H1 (cell line): ENCODE data around the gene MCF2L. TPM values are rescaled to one million over a fixed set of nuclear protein-coding genes. Genes with fewer than 3 reads are reported as not detected.

ENCODE experiments used
- CTCF ChIA-PET: fragments of 300-600 bp; sonication (Branson Sonifier 250); formaldehyde crosslinking; loops from one replicate; lab custom pipeline; 2021; ENCODE audit not compliant: partially characterized antibody; lab: Charles Lee
- POLR2A ChIA-PET: fragments of 300-600 bp; sonication (Branson Sonifier 250); formaldehyde crosslinking; loops from one replicate; lab custom pipeline; 2021; ENCODE audit warnings: inconsistent platforms; ENCODE audit not compliant: partially characterized antibody; lab: Charles Lee
- DNase-seq, 2 experiments: peaks; one replicate each; pipeline versions ENCODE4 v3.0.0 to v3.0.0-alpha.2; 2010 to 2022; ENCODE audit warnings: low spot score in 2 of 2, low read depth in 1 of 2, mixed read lengths in 1 of 2
- FAIRE-seq: peaks from 2 replicates; lab custom pipeline; 2011; peaks lifted over from hg19 to GRCh38; lab: Jason Lieb, UNC
- H2AFZ ChIP-seq: 2 replicates; pipeline ENCODE4 v1.8.1; 2012; ENCODE audit warnings: low read length, inconsistent platforms
- H2AK5ac ChIP-seq: 2 replicates; pipeline ENCODE4 v1.6.1; 2013; ENCODE audit warnings: low read depth, low read length
- H2BK120ac ChIP-seq: replicated peaks from 2 replicates; pipeline ENCODE3; 2013; ENCODE audit warnings: low read depth, low read length, inconsistent platforms
- H2BK12ac ChIP-seq: 2 replicates; pipeline ENCODE4 v1.6.1; 2013; ENCODE audit warnings: low read depth, low read length
- H2BK15ac ChIP-seq: 2 replicates; pipeline ENCODE4 v1.6.1; 2013; ENCODE audit warnings: low read length
- H2BK20ac ChIP-seq: 2 replicates; pipeline ENCODE4 v1.6.1; 2013; ENCODE audit warnings: low read length
- H2BK5ac ChIP-seq: 2 replicates; pipeline ENCODE4 v1.6.1; 2013; ENCODE audit warnings: low read depth, low read length
- H3K14ac ChIP-seq: 2 replicates; pipeline ENCODE4 v1.6.1; 2013; ENCODE audit warnings: inconsistent platforms; ENCODE audit not compliant: insufficient read length
- H3K18ac ChIP-seq: 2 replicates; pipeline ENCODE4 v1.6.1; 2013; ENCODE audit warnings: low read length; ENCODE audit errors: extremely low read depth
- H3K23ac ChIP-seq: 2 replicates; pipeline ENCODE4 v1.6.1; 2013; ENCODE audit warnings: inconsistent platforms; ENCODE audit not compliant: insufficient read length
- H3K23me2 ChIP-seq: 2 replicates; pipeline ENCODE4 v1.6.1; 2013; ENCODE audit warnings: low read depth, low read length
- H3K27ac ChIP-seq: 2 replicates; pipeline ENCODE4 v1.6.1; 2011; ENCODE audit warnings: low read depth, low read length, inconsistent platforms
- H3K27me3 ChIP-seq, 4 experiments: replicated peaks in 1 of 4; 1 replicate in 1 of 4; 2 replicates in 3 of 4; pipeline versions ENCODE4 v1.6.1 to v1.8.1; 2011 to 2013; ENCODE audit warnings: low read length in 3 of 4, mild to moderate bottlenecking in 3 of 4, inconsistent platforms in 2 of 4, mixed read lengths in 2 of 4, moderate library complexity in 1 of 4; ENCODE audit not compliant: control insufficient read depth in 3 of 4, insufficient read depth in 3 of 4; ENCODE audit errors: extremely low read depth in 1 of 4
- H3K36me3 ChIP-seq, 4 experiments: 2 replicates each; pipeline versions ENCODE4 v1.6.1 to v1.8.1; 2011 to 2013; ENCODE audit warnings: mild to moderate bottlenecking in 4 of 4, low read length in 3 of 4, moderate library complexity in 2 of 4, control low read depth in 1 of 4, inconsistent platforms in 1 of 4; ENCODE audit not compliant: insufficient read depth in 4 of 4, control insufficient read depth in 2 of 4
- H3K4ac ChIP-seq: replicated peaks from 2 replicates; pipeline ENCODE3; 2013; ENCODE audit warnings: low read length, low read depth, mixed read lengths, inconsistent platforms; ENCODE audit not compliant: insufficient read length
- H3K4me1 ChIP-seq, 4 experiments: replicated peaks in 1 of 4; 1 replicate in 1 of 4; 2 replicates in 3 of 4; pipeline versions ENCODE4 v1.6.1 to v1.8.1; 2011 to 2013; ENCODE audit warnings: low read length in 3 of 4, inconsistent platforms in 2 of 4, mixed read lengths in 1 of 4; ENCODE audit not compliant: insufficient read depth in 4 of 4, control insufficient read depth in 3 of 4
- H3K4me2 ChIP-seq, 2 experiments: 2 replicates each; pipeline versions ENCODE4 v1.6.1 to v1.8.1; 2011 to 2013; ENCODE audit warnings: low read depth in 2 of 2, low read length in 2 of 2, control low read depth in 1 of 2, inconsistent platforms in 1 of 2, mild to moderate bottlenecking in 1 of 2; ENCODE audit not compliant: insufficient read depth in 1 of 2
- H3K4me3 ChIP-seq, 4 experiments: fragments of 200-600, 300-600 bp in 1 of 4; sonication (generic), shearing (Covaris generic), sonication (Bioruptor Twin) in 1 of 4; 2 replicates each; pipeline versions ENCODE4 v1.5.1 to v1.8.1; 2011 to 2016; ENCODE audit warnings: low read length in 4 of 4, low read depth in 3 of 4, control low read depth in 2 of 4, inconsistent platforms in 2 of 4, mild to moderate bottlenecking in 2 of 4, mixed read lengths in 1 of 4, moderate library complexity in 1 of 4; ENCODE audit not compliant: insufficient read depth in 2 of 4; ENCODE audit errors: extremely low read depth in 1 of 4
- H3K56ac ChIP-seq: replicated peaks from 2 replicates; pipeline ENCODE3; 2013; ENCODE audit warnings: low read depth, mild to moderate bottlenecking, mixed read lengths, low read length, inconsistent platforms; ENCODE audit not compliant: insufficient read length
- H3K79me1 ChIP-seq: 2 replicates; pipeline ENCODE4 v1.6.1; 2013; ENCODE audit warnings: low read depth, low read length, control low read depth
- H3K79me2 ChIP-seq, 2 experiments: 2 replicates each; pipeline versions ENCODE4 v1.6.1 to v1.8.1; 2012 to 2013; ENCODE audit warnings: low read length in 2 of 2, mild to moderate bottlenecking in 2 of 2, inconsistent platforms in 1 of 2; ENCODE audit not compliant: insufficient read depth in 2 of 2, control insufficient read depth in 1 of 2
- H3K9ac ChIP-seq, 4 experiments: replicated peaks in 1 of 4; 1 replicate in 1 of 4; 2 replicates in 3 of 4; pipeline versions ENCODE4 v1.6.1 to v1.8.1; 2011 to 2013; ENCODE audit warnings: low read depth in 3 of 4, low read length in 3 of 4, control low read depth in 2 of 4, mild to moderate bottlenecking in 2 of 4, moderate library complexity in 2 of 4, inconsistent platforms in 1 of 4; ENCODE audit errors: extremely low read depth in 1 of 4
- H3K9me3 ChIP-seq, 2 experiments: 2 replicates each; pipeline versions ENCODE4 v1.6.1 to v1.8.1; 2012 to 2013; ENCODE audit warnings: mild to moderate bottlenecking in 2 of 2, moderate library complexity in 2 of 2, control low read depth in 1 of 2, inconsistent platforms in 1 of 2, low read depth in 1 of 2, low read length in 1 of 2, mixed read lengths in 1 of 2; ENCODE audit not compliant: insufficient read depth in 2 of 2
- H4K20me1 ChIP-seq, 2 experiments: replicated peaks in 1 of 2; 2 replicates each; pipeline versions ENCODE3 to v1.8.1; 2011 to 2013; ENCODE audit warnings: inconsistent platforms in 2 of 2, low read length in 2 of 2, mild to moderate bottlenecking in 1 of 2; ENCODE audit not compliant: insufficient read depth in 2 of 2, control insufficient read depth in 1 of 2
- H4K5ac ChIP-seq: 2 replicates; pipeline ENCODE4 v1.6.1; 2013; ENCODE audit warnings: low read length, low read depth, mixed read lengths, inconsistent platforms; ENCODE audit not compliant: insufficient read length
- H4K8ac ChIP-seq: 2 replicates; pipeline ENCODE4 v1.8.0; 2013; ENCODE audit warnings: mild to moderate bottlenecking, moderate library complexity, low read length, inconsistent platforms; ENCODE audit not compliant: insufficient read depth; ENCODE audit errors: extremely low read depth
- H4K91ac ChIP-seq: replicated peaks from 2 replicates; pipeline ENCODE3; 2013; ENCODE audit warnings: low read length, mixed read lengths, inconsistent platforms; ENCODE audit not compliant: insufficient read length
- SP1 ChIP-seq: IDR thresholded peaks from 2 replicates; pipeline ENCODE4 v1.6.1; 2011; ENCODE audit warnings: low read depth, low read length
- WGBS, 2 experiments: shearing (Covaris generic) in 1 of 2; methylation state at CpG; one replicate each; pipeline versions ENCODE4 v1.1.6 to v1.1.7; 2013 to 2015; ENCODE audit warnings: low lambda C conversion rate in 2 of 2, mixed read lengths in 2 of 2, inconsistent platforms in 1 of 2, low coverage in 1 of 2, missing lambda C conversion rate in 1 of 2; ENCODE audit not compliant: insufficient replicate concordance in 2 of 2, insufficient coverage in 1 of 2, insufficient read length in 1 of 2; ENCODE audit errors: extremely low coverage in 1 of 2, missing lambda C conversion rate in 1 of 2; 5-methylcytosine and 5-hydroxymethylcytosine counted together
- polyA plus RNA-seq, 7 experiments: library from polyadenylated mRNA; depleted of rRNA in 3 of 7; stranded (reverse) in 5 of 7; unstranded in 2 of 7; fragments of >200 nt in 5 of 7; fragments of 200-250 nt in 2 of 7; gene quantifications; 1 replicate in 5 of 7; 2 replicates in 1 of 7; 4 replicates in 1 of 7; pipeline versions ENCODE4 v1.2.1 to v1.2.3, GENCODE V29; 2011 to 2013; ENCODE audit warnings: missing spikeins in 2 of 7, mixed read lengths in 2 of 7
- total RNA-seq: library from RNA; stranded (reverse); fragmentation: NEBNext Ultra II Directional; extraction: Animal tissue kit (Norgen Biotek cat#: 25700); gene quantifications from 2 replicates; pipeline ENCODE4 v1.2.1, GENCODE V29; 2021

The MCF2L gene
- total and polyA plus RNA-seq, 2 of the 8 experiments (the other 6 are each of a cell fraction or from before 2014, with no cell fraction given) = 10.1 to 24.4 TPM

DNA sequence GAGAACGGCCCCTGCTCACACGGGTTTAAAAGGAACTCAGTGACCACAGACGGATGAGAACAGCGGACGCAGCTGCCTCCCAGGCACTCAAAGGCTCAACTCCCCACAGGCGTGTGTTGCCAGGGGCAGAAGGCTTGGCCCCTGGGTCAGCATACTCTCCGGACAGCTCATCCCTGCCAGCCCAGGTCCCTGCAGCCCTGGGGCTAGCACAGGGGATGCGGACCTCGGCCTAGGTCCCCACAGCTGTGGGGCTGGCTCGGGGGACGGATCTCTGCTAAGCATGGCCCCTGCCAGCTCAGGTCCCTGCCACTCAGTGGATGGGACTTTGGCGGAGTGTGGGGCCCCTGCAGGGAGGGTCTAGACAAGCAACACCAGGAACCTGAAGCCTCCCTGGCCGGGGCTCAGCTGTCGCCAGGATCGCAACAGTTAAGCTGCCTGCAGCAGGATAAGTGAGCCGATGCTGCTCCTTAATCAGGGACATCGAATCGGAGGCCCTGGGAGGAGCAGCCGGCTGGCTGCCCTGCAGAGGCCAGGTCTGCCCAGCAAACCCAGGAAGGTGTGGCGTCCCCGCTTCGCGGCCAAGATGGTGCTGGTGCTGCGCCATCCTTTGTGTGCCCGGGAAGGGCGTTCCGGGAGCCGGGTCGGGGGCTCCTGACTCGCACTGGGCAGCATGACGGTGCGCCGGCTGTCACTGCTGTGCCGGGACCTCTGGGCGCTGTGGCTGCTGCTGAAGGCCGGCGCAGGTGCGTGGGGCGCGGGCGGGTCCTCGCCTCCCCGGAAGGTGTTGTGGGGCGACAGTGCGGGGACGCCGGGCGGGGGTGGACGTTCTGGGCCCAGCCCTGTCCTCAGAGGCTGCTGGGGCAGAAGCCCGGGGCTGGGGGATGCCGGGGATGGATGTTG, 32.5 kb downstream of the MCF2L start:
- Histone ChIP-seq H3K4ac (no peak overlapping the region), H3K79me2 (no peaks in the 10 kb centered on the region; a peak in 1 of 4 replicates), H3K4me3 (no peak overlapping the region), H3K4me1 (peaks cover 0 to 4% (median 1%) of the 10 kb centered on the region in 4 experiments; a peak in 1 of 7 replicates), H3K56ac (no peak overlapping the region), H3K9me3 (no peaks in the 10 kb centered on the region), H4K5ac (no peak overlapping the region), H3K14ac (no peak overlapping the region), H3K79me1 (peaks cover 5% of the 10 kb centered on the region; the same call in 1 of the 2 replicates), H2BK5ac (0 out of 2 replicates have a peak overlapping the region, but pooled peaks have one; percentile 35), H2AFZ (no peak overlapping the region), H3K27me3 (no peaks in the 10 kb centered on the region), H2BK120ac (no peak overlapping the region), H2BK15ac (no peak overlapping the region), H2BK12ac (no peak overlapping the region), H3K18ac (no peak overlapping the region; the same call in 1 of the 2 replicates), H3K4me2 (no peak overlapping the region), H3K23me2 (no peaks in the 10 kb centered on the region), H4K20me1 (peaks cover 0 to 8% of the 10 kb centered on the region in 2 experiments), H4K91ac (no peak overlapping the region), H3K36me3 (no peaks in the 10 kb centered on the region), H2BK20ac (no peak overlapping the region), H4K8ac (peak overlapping the region; percentile 87), H3K23ac (no peak overlapping the region), H3K27ac (no peak overlapping the region), H3K9ac (no peak overlapping the region), H2AK5ac (no peak overlapping the region)
- TF ChIP-seq SP1 = no peak
- ChIA-PET POLR2A (interaction anchor here (1.1 kb wide), 1 partner anchor 9 kb away, joined by 3 read pairs; no protein-coding TSS in a partner anchor), CTCF (interaction anchor here (0.7 to 2.3 kb wide), 18 partner anchors 11 to 103 kb away, joined by 3 to 15 read pairs (median 4); partner anchors contain the start of gene MCF2L)
- 88% methylated on average over 35 of the region's 51 CpGs; no CpG with 5 or more reads in 1 of the 2 experiments for WGBS, 2 experiments
- DNase-seq (no peak), FAIRE-seq (no peak)
